HG03280 (cell line): ENCODE results near the gene CYP11A1.

ENCODE experiments used
- ATAC-seq: cut with Tn5 transposase; IDR thresholded peaks from one replicate; pipeline ENCODE4 v1.9.1; 2021; ENCODE audit warnings: mild to moderate bottlenecking, moderate library complexity; ENCODE audit not compliant: unreplicated experiment

Gene CYP11A1

DNA sequence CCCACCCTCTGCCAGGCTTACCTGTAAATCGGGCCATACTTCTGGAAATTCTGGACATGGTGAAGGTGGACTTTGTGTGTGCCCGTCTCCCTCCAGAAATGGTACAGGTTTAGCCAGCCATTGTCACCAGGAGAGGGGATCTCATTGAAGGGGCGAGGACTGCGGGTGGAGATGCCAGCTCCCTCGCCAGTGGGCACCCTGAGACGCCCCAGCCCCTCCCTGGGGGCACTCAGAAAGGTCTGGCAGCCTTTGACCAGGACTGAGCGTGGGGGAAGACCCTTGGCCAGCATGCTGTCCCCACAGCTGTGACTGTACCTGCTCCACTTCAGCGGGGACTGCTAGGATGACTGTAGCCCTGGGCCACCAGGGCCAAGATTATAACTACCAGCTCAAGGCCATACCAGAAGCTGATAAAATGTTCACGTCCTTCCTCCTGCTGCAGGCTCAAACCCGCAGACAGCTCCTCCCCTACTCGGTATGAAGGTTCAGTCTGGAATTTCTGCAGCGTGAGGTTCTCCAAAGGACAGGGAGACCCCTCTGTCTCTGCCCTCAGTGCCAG, at the start of gene CYP11A1:
TSS of gene CYP11A1 (minus strand) at position 351 of the 559 bp plus-strand sequence. CDS start at position 290, 61 bp downstream.
- no peak for ATAC-seq

DNA sequence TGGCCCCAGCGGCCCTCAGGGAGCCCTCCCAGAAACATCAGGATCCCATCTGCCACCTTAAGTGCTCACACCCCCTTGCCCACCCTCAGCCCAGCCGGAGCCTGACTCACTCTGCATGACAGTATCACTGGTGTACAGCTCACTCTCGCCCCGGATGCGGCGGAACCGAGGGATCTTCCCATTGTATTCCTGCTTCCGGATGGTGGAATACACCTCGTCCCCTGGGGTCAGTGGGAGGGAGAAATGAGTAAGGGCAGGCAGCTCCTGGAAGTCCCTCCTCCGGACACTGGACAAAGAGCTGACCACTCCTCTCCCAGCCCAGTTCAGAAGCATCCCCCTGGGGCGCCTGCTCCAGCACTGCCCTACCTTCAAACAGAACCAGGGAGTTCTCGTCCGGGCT, 49.8 kb upstream of the CYP11A1 start:
- ATAC-seq = no peak

DNA sequence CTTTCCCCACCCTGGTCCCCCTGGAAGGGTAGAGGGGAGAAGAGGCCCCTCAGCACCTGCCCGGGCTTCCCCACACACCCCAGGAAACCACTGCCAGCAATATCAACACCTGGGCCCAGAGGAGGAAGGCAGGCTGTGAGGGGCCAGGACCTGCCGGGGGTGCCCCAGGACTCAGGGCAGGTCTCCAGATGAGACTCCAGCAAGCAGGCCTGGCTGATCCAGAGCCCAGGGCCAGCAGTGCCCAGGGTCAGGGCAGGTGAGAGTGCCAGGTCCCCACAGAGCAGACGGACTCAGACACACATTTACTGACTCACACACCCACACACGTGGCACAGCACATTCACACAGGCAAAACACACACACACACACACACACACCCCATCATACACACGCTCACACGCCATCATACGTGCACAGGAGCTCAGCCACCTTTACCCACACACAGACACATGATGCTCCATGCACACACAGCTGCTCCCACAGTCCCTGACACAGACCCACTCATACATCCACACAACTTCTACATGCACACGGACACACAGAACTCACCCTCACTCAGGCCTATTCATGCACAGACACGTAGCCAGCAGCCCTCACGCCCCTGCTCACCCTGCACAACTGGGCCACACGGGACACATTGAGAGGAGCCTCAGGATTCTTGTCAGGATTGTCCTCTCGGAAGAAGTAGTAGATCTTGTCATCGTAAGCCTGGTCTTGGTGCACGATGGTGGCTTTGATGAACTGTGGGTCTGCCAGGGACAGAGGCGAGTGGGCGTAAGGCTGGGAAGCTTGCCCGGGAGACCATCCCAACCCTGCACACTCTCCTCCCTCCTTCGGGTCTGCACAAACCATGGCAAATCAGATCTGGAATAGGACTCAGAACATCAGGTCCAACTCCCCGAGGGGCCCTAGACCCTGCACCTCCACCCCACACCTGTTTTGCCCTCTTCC, 48.8 kb upstream of the CYP11A1 start:
- no peak for ATAC-seq

DNA sequence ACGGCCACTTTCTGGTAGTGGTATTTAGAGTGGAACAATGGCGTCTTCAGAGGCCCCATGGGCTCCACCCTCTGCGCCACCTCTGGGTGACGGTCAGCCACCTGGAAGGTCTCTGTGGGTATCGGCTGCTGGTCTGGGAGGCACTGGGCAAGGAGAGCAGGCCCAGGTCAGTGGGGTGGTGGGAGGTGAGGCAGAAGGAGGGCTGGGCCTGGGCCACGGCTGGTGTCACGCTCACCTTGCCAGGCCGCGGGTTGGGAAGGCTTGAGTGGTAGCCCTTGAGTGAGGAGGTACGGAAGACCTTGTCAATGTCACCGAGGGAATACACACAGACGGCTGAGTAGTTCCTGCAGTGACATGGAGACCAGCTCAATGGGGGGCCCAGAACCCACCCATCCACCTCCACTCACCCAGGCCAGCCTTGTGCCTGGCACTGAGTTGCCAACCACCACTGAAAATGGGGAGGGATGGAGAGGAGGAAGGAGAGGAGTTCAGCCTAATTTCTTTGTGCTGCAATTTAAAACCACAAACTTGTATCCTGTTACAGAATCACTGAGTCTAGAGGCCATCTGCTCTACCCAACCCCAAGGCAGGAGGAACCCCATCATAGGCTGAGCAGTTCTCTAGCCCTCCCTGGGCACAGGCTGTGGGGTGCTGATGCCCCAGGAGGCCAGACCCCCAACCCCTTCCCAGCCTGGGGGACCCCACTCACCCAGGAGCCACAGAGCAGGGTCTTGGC, 47.3 kb upstream of the CYP11A1 start:
- ATAC-seq = no peak

DNA sequence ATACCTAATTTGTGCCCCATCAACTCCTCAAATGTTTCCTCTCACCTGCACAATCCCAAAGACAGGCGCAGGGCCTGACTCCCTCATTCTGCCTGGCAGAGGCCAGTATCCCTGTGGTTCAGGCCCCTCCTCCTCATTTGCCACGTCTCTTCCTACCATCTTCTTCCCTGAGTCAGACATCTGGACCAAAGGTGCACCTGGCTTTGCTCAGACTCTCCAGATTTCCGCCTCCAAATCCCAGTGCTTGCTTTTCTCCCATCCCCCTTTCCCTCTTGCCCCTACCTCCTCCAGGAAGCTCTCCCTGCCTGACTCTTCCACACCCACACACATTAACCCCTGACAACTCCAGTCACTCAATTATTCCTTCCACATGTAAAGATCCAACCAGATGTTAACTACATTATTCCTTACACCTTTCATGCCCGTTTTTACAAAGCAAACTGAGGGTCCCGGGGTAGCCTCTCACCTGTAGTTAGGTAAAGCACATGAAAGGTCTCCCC, 46.7 kb upstream of the CYP11A1 start:
- no peak for ATAC-seq

DNA sequence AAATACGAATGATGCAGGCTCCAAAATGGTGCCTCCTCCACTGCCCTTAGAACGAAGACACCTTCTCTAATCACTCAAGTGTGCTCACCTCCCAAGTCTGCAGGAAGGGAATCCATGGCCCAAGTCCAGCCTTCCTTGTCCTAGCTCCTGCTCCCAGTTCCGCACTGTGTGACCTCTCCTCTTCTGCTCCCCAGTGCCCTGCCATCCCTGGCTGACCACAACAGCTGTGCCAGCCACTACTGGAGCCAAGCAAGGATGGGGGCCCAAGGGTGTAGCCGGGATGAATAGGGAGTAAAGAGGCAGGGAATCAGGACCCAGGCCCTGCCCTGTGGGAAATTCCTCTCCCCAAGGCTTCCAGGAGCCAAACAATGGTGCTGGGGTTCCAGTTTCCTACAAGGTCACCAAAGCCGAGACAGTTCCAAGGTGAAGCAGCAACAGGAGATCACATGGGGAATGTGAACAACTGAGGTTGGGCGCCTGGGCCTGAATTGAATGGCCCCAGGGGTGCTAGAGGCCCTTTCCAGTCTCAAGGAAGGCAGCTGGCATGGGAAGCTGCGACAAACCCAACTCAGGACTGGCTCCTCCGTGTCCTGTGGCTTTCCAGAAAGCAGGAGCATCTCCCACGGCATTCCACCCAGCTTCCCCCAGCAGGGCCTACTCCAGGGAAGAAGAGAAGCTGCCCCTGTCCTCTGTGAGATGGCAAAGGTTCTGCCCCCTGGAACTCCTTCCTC, 46.1 kb upstream of the CYP11A1 start:
- no peak for ATAC-seq

DNA sequence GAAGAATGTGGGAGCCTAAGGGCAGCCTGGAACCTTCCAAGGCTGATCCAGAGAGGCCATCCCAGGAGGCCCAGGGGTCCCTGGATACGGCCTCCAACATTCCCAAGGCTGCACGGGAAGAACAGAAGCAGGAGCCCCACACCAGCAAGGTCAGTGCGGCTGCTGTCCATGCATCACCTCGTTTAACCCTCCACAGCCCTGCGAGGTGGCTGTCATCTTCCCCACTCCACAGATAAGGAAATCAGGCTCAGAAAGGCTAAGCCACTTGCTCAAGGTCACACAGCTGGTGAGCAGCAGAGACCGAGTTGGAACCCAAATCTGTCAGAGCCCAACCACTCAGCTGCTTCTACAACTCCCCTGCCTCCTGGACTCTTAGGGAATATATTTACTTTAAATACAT, 44.7 kb upstream of the CYP11A1 start:
- ATAC-seq = no peak

DNA sequence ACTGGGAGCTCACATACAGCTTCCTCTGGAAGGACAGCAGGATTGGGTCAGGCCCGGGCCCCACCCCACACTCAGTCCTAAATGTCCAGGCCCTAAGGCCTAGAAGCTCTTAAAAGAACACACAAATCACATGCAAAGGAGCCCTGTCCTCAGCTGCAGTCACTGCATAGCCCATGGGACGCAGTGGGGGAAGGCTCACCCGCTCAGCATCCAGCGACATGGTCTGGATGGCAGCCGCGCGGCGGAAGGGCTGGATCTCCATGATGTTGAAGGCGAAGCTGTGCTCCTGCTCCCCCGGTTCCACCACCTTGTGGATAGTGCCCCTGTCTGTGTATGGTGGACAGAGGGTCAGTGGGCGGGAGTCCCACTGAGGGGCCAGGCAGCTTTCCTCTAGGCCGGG, 44.2 kb upstream of the CYP11A1 start:
- ATAC-seq = no peak

DNA sequence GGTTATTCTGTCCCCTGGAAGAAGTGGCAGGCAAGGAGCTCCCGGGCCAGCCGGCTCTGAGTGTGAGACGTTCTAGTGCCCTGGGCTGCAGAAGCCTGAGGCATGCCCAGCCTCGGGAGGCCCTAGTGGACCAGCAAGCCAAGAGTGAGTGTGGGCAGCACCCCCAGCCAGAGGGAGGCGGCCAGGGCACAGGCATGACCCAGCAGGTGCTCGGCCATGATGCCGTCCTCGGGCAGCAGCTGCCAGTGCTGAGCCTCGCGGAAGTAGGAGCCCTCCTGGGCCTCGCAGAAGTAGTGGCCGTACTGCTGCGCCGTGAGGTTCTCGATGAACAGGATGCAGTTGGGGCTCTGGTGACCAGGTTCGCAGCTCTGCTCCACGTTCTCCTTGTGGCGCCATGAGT, 43.1 kb upstream of the CYP11A1 start:
- no peak for ATAC-seq

DNA sequence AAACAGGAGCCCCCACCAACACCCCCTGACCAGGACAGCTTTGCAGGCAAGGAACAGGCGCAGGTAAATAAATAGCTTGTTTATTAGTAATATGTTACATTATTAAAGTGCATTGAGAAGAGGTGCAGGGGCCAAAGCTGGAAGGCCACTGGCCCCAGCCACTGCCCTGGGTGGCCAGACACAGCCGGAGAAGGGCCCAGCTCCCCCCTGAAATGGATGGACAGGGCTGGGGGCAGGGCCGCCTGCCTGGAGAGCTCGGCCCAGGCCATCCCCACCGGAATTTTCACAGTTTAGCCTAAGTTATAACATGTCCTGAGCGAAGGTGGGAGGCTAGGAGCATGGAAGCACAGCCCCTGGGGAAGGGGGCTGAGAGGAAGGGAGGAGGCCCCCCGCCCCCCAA, 41.8 kb upstream of the CYP11A1 start:
- no peak for ATAC-seq

DNA sequence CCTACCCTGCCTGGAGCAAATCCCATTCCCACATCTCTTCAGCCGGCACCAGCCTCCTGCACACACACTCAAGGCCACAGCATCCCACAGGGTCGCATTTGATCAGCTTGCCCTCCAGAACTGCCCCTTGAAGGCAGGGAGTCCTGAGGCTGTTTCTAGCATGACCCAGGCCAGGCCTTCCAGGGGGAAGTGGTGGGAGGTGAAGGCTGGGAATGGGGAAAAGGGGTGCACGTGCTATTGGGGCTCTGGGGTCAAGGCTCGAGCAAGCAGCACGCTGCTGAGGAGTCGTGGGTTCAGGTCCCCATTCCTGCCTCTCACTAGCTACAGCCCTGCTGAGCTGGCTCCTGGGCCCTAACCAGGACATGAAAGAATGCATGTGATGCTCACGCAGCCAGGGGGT, 41.4 kb upstream of the CYP11A1 start:
- no peak for ATAC-seq

DNA sequence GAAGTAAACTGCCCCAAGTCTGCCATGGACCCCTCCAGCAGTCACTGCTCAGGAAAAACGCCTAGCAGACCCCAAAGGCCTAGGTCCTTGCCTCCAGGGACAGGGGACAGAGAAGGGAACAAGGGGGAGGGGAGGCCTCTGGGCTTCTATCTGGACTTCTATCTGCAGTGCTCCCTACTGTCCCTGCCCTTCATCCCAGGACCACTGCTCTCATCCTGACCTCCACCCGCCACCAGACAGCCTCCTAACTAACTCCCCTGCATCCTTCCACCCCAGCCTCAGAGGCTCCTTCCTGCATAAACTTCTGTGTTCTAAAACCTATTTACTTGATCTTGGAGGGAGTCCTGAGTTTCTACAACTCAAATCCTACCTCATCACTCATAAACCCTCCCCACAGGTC, 40.9 kb upstream of the CYP11A1 start:
- no peak for ATAC-seq

DNA sequence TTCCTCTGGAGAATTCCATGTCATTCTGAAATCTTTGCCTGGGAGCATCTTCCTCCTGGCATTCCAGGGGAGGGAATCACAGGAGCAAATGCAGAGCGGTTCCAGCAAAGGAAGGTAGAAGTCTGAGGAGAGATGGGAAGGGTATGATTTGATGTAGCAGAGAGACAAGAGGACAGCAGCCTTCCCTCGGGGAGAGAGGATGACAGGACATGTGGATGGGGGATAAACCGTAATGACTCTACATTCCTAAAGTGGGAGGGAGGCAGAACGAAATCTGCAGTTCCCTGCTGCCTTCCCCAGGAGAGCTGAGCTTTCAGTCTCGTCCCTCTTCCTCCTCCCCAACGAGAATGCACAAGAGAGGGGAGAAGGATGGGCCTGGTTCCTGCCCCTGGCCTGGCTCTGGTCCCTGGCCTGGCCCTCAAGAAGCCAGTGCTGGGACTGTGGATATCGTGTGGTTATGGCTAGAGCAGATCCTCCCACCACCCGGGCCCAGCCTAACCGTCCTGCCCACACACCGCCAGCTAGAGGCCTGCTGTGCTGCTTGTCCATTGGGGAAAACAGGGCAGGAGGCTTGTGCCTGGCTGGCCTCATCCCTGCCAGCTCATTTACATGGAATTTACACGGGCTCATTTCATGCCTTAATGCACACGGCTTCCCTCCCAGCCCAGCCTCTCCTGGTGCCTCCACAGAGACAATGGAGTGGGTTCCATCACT, 39.7 kb upstream of the CYP11A1 start:
- ATAC-seq = no peak

DNA sequence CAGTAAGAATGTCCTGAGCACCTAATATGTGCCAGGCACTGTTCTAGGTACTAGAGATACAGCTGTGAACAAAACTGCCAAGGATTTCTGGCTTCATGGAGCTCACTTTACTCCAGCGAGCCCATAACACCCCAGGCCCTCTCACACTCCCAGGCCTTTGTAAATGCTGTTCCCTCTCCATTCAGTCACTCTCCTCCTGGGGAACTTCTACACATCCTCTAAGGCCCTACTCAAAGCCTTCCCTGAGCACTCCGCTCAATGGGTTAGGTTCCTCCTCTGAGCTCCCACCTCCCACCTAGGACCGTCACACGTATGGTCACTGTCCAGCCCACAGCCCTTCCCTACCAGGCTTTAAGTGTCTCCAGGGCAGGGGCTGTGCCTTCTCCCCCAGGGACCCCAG, 39.1 kb upstream of the CYP11A1 start:
- no peak for ATAC-seq

DNA sequence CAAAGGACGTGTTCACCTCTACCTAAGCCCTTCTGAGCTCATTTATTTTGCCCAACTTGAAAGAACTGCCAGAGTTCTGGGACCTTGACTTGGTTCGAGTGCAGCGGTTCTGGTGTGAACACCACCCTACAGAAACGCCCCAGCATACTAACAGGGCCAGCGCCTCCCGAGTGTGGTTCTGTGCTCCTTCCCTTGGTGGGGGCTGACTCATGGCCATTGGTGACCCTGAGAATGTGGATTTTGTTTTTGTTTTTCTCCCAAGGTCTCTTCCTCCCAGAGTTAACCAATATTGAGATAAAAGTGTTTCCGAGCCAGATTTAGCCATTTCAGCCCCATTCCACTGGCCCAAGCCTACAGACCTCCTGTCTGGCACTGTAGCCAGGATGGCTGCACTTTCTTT, 38.4 kb upstream of the CYP11A1 start:
- no peak for ATAC-seq

DNA sequence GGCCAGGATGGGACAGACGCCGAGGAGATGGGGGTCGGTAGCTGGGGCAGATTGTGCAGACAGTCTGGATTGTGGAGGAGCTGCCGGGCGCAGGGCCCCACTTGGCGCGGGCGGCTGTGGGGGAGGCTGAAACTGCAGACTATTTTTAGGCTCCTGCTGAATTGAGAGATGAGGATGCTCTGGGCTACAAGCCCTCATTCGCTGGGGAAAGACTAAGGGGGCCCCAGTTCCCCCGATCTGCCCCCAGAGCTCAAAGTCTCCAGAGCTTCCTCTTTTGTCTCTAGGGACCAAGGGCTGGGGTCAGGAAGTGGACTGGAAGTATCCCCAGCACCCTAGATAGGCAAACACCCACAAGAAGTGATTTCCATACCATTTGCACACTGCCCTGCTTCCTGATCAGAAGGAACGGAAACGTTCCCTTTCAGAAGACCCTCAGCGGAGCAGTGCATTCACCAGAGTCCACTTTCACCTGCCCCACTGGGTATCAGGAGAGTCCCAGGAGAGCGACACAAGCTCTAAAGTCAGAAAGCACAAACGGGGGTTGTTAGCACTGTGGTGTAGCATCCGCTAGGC, 36.6 kb upstream of the CYP11A1 start:
- ATAC-seq = no peak

DNA sequence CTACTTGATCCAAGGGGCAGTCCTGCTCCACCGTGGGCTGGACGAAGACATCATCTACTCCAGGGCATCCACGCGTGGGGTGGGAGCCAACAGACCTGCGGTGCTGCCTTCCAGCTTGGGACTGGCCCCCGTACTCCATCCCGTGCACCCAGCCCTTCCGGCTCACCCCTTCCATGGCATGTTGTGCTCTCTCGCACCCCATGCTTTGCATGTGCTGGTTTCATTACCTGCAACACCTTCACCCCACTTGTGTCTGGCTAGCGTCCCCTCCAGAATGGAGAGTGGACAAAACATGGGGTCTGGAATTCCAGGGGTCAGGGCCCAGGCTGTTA, 36.1 kb upstream of the CYP11A1 start:
- no peak for ATAC-seq

DNA sequence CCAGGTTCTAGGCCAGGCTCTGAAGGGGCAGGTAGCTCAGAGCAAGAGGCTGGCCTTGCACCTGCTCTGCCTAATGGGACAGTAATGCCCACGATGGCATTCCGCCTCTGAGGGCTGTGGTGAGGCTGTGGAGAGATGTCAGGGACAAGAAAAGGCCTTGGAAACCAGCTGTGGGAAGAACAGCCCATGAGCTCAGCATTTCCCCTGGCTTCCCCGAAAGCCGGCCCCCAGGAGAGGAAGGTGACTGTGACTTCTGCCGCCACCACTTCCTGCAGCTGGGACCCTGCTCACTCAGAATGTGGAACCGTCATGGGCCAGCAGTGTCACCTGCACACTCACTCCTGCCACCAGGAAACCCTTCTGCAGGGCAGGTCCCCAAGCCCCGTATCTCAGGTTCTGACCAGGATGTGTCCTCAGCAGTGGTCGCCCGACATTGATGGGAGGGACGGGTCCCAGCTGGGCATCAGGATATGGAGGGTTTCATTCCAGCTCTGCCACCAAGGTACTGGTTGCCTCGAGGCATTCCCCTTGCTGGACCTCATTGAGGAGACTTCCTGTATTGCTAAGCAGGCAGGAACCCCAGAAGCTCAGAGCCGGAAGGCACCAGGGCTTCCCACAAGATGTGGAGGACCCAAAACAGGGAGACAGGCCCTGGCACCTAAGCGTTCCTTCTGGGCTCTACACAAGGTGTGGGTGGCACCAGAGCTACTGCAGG, 35.6 kb upstream of the CYP11A1 start:
- ATAC-seq = peak; percentile 31

DNA sequence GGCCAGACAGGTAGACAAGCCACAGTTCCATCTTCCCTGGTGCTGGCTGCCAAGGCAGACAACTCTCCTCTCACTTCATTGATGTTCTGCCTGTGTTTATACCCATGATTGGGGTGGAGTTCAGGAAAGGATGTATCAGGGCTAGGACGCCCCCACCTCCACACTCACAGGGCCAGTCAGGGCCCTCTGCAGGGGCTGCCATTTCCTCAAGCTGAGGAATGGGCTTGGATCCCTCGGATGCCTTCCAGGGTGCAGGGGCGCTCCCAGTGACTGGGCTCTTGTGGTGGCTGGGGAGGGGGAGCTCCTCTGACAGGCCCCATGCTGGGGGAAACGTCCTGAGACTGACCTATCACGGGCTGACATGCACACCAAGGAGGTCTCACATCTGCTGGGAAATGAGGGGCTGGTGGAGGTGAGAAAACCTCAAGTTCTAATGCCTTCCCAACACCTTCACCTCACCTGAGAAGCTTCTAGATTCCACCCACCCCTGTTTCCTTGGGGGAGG, 34.9 kb upstream of the CYP11A1 start:
- no peak for ATAC-seq
